K562 (cell line): Measurements from ENCODE around the gene OCEL1. TPM values are rescaled to one million over a fixed set of nuclear protein-coding genes. Genes with fewer than 3 reads are reported as not detected.

Experiments
- ATAC-seq: fragments of 200-7000 bp; cut with Tn5 transposase; 3 replicates; pipeline ENCODE4 v1.9.1; 2020; ENCODE audit warnings: moderate library complexity
- Bru-seq: library from RNA; stranded (reverse); fragments of 400-500 nt; gene quantifications from one replicate; lab custom pipeline; 2021; lab: Mats Ljungman, UMichigan
- BruChase-seq, 2 experiments: library from RNA; stranded (reverse); fragments of 400-500 nt; gene quantifications; one replicate each; lab custom pipeline; 2021; lab: Mats Ljungman, UMichigan
- BruUV-seq: library from RNA; stranded (reverse); fragments of 400-500 nt; replicated peaks from 2 replicates; lab custom pipeline; 2021; lab: Mats Ljungman, UMichigan
- CTCF ChIA-PET: fragments of 300-600 bp; formaldehyde crosslinking; extraction: SDS; loops from one replicate; lab custom pipeline; 2021; ENCODE audit warnings: low intra/inter-chr PET ratio; lab: Yijun Ruan, JAX
- POLR2A ChIA-PET: fragments of 300-600, 350-650 bp; sonication (Branson Sonifier 250); formaldehyde crosslinking; extraction: SDS; loops from one replicate; lab custom pipeline; 2021; ENCODE audit warnings: antibody characterized with exemption, inconsistent platforms; lab: Yijun Ruan, JAX
- DNase-seq, 4 experiments: peaks; one replicate each; pipeline versions ENCODE4 v3.0.0 to v3.0.0-alpha.2; 2011 to 2018; ENCODE audit warnings: low spot score in 3 of 4, mixed read lengths in 3 of 4; ENCODE audit errors: extremely low read depth in 1 of 4
- FAIRE-seq: peaks from 2 replicates; lab custom pipeline; 2011; peaks lifted over from hg19 to GRCh38; lab: Jason Lieb, UNC
- H2AFZ ChIP-seq: 2 replicates; pipeline ENCODE4 v1.6.0; 2011; ENCODE audit warnings: low read depth, low read length, control low read depth, inconsistent platforms
- H3K27ac ChIP-seq: fragments of 200-600 bp; 3 replicates; pipeline ENCODE4 v1.8.0; 2011; ENCODE audit warnings: low read depth, mild to moderate bottlenecking, control low read depth, inconsistent platforms, low read length, moderate library complexity, mixed read lengths; ENCODE audit errors: extremely low read depth
- H3K27me3 ChIP-seq, 2 experiments: fragments of 300-600 bp in 1 of 2; 2 replicates in 1 of 2; 3 replicates in 1 of 2; pipeline versions ENCODE4 v1.6.0 to v1.8.0; 2011; ENCODE audit warnings: inconsistent platforms in 2 of 2, low read length in 2 of 2, mild to moderate bottlenecking in 1 of 2, mixed read lengths in 1 of 2, moderate library complexity in 1 of 2; ENCODE audit not compliant: control insufficient read depth in 2 of 2, insufficient read depth in 2 of 2
- H3K36me3 ChIP-seq: fragments of 300-600 bp; 3 replicates; pipeline ENCODE4 v1.8.0; 2011; ENCODE audit warnings: mild to moderate bottlenecking, low read length, inconsistent platforms; ENCODE audit not compliant: control insufficient read depth, insufficient read depth
- H3K4me1 ChIP-seq, 2 experiments: fragments of 200-600 bp in 1 of 2; replicated peaks in 1 of 2; 2 replicates in 1 of 2; 3 replicates in 1 of 2; pipeline versions ENCODE4 v1.5.1 to v1.8.0; 2011; ENCODE audit warnings: inconsistent platforms in 2 of 2, low read length in 2 of 2, mild to moderate bottlenecking in 1 of 2, mixed read lengths in 1 of 2, moderate library complexity in 1 of 2; ENCODE audit not compliant: control insufficient read depth in 2 of 2, insufficient read depth in 2 of 2
- H3K4me2 ChIP-seq: 2 replicates; pipeline ENCODE4 v1.6.1; 2011; ENCODE audit warnings: low read length, control low read depth, inconsistent platforms, mixed read lengths; ENCODE audit not compliant: insufficient read depth
- H3K4me3 ChIP-seq: fragments of 200-600 bp; sonication (generic), shearing (Covaris generic); 2 replicates; pipeline ENCODE4 v1.5.1; 2016; ENCODE audit warnings: control low read depth, inconsistent platforms
- H3K79me2 ChIP-seq: fragments of 200-600 bp; 3 replicates; pipeline ENCODE4 v1.8.0; 2011; ENCODE audit warnings: low read length, inconsistent platforms; ENCODE audit not compliant: control insufficient read depth, insufficient read depth
- H3K9ac ChIP-seq, 2 experiments: 2 replicates each; pipeline versions ENCODE4 v1.6.0 to v1.6.1; 2011; ENCODE audit warnings: low read depth in 2 of 2, low read length in 2 of 2, control low read depth in 1 of 2, inconsistent platforms in 1 of 2, mild to moderate bottlenecking in 1 of 2, mixed read lengths in 1 of 2; ENCODE audit not compliant: insufficient read depth in 1 of 2
- H3K9me1 ChIP-seq: one replicate; pipeline ENCODE4 v1.6.0; 2011; ENCODE audit warnings: inconsistent platforms, mild to moderate bottlenecking, low read length, moderate library complexity; ENCODE audit not compliant: control insufficient read depth, insufficient read depth
- H3K9me3 ChIP-seq: replicated peaks from 2 replicates; pipeline ENCODE4 v1.5.1; 2011; ENCODE audit warnings: low read depth, low read length, inconsistent platforms; ENCODE audit not compliant: control insufficient read depth, insufficient read depth
- H4K20me1 ChIP-seq: replicated peaks from 2 replicates; pipeline ENCODE4 v1.6.1; 2011; ENCODE audit warnings: low read length, inconsistent platforms, mixed read lengths; ENCODE audit not compliant: control insufficient read depth, insufficient read depth
- CEBPG ChIP-seq, 3 experiments: fragments of 200-800 bp in 1 of 3; sonication (Bioruptor generic) in 1 of 3; sonication (generic) in 1 of 3; formaldehyde crosslinking in 1 of 3; IDR thresholded peaks in 2 of 3; conservative IDR thresholded peaks in 1 of 3; 2 replicates each; pipeline versions ENCODE4 v1.6.1 to v1.8.0; 2016 to 2022; ENCODE audit warnings: missing compliant biosample characterization in 2 of 3, missing genetic modification characterization in 2 of 3, mild to moderate bottlenecking in 1 of 3, missing genetic modification reagents in 1 of 3
- CHD2 ChIP-seq: IDR thresholded peaks from 2 replicates; pipeline ENCODE4 v1.6.1; 2011; ENCODE audit warnings: low read depth, low read length
- ESRRB ChIP-seq: fragments of 250-450 bp; sonication (Bioruptor Pico); IDR thresholded peaks from 2 replicates; pipeline ENCODE4 v1.5.0; 2020; ENCODE audit warnings: mild to moderate bottlenecking, moderate library complexity, borderline replicate concordance
- KLF13 ChIP-seq: fragments of 450-650 bp; IDR thresholded peaks from 2 replicates; pipeline ENCODE4 v1.6.1; 2016; ENCODE audit warnings: missing genetic modification characterization, low read depth, mild to moderate bottlenecking, missing compliant biosample characterization, moderate library complexity, borderline replicate concordance
- MED1 ChIP-seq: sonication (generic); formaldehyde crosslinking; IDR thresholded peaks from 2 replicates; pipeline ENCODE4 v1.8.1; 2023; ENCODE audit warnings: missing genetic modification reagents, borderline replicate concordance
- PPARD ChIP-seq: fragments of 250-450 bp; sonication (Bioruptor Pico); IDR thresholded peaks from 2 replicates; pipeline ENCODE4 v1.8.0; 2022; ENCODE audit warnings: inconsistent platforms, mild to moderate bottlenecking, moderate library complexity
- ZNF124 ChIP-seq: sonication (generic); formaldehyde crosslinking; IDR thresholded peaks from 2 replicates; pipeline ENCODE4 v1.8.1; 2022; ENCODE audit warnings: missing genetic modification reagents
- ZNF146 ChIP-seq: IDR thresholded peaks from one replicate; pipeline ENCODE4 v1.6.1; 2018; ENCODE audit warnings: missing compliant biosample characterization; ENCODE audit not compliant: unreplicated experiment
- ZSCAN29 ChIP-seq: fragments of 450-650 bp; IDR thresholded peaks from 2 replicates; pipeline ENCODE4 v1.6.1; 2017
- WGBS: fragments of 100-300 bp; shearing (Covaris generic); methylation state at CpG from one replicate; pipeline ENCODE4 v1.1.6; 2016; ENCODE audit warnings: low coverage, mixed read lengths; ENCODE audit not compliant: insufficient coverage; ENCODE audit errors: missing lambda C conversion rate; 5-methylcytosine and 5-hydroxymethylcytosine counted together
- in situ Hi-C: fragments of 300-500 bp; cut with MboI; formaldehyde crosslinking; loops from 4 replicates; pipeline ENCODE4 v1.15.0; 2018; ENCODE audit warnings: inconsistent platforms, mixed read lengths
- intact Hi-C: fragments of 100-400 bp; cut with micrococcal nuclease; formaldehyde crosslinking; loops from 2 replicates; pipeline ENCODE4 v1.14.2; 2022
- long read RNA-seq, 3 experiments: library from polyadenylated mRNA in 2 of 3; library from RNA in 1 of 3; unstranded in 2 of 3; stranded (forward) in 1 of 3; transcript quantifications; one replicate each; pipeline ENCODE4 v2.0.0, GENCODE V29; 2019 to 2022
- polyA minus RNA-seq, 3 experiments: library from RNA; depleted of rRNA, polyadenylated mRNA; stranded (reverse); fragments of >200 nt; gene quantifications; 2 replicates each; pipeline ENCODE4 v1.2.3, GENCODE V29; 2011
- polyA plus RNA-seq, 8 experiments: library from polyadenylated mRNA; depleted of rRNA in 4 of 8; stranded (reverse) in 5 of 8; unstranded in 3 of 8; fragments of >200 nt; fragmentation: Nextera tagmentation in 2 of 8; fragmentation: Illumina TruSeq in 1 of 8; extraction: Ambion mirVana in 2 of 8; extraction: Trizol in 1 of 8; gene quantifications; 2 replicates each; pipeline versions ENCODE4 v1.2.1 to v1.2.3, GENCODE V29; 2011 to 2014; ENCODE audit warnings: inconsistent platforms in 1 of 8, missing spikeins in 1 of 8
- total RNA-seq, 7 experiments: library from RNA; depleted of rRNA in 6 of 7; stranded (reverse); fragments of >200 nt in 6 of 7; fragmentation: Illumina TruSeq in 2 of 7; extraction: Trizol in 2 of 7; gene quantifications; 2 replicates each; pipeline versions ENCODE4 v1.2.1 to v1.2.3, GENCODE V29; 2011 to 2021; ENCODE audit warnings: low replicate concordance in 1 of 7
- TF ChIP-seq, protein P1 (sequence below): IDR thresholded peaks from 3 replicates; pipeline ENCODE4 v1.6.1; 2011; ENCODE audit warnings: borderline replicate concordance, mild to moderate bottlenecking, moderate library complexity; ENCODE audit not compliant: insufficient read length; ENCODE audit errors: extremely low read depth

Gene OCEL1, protein sequence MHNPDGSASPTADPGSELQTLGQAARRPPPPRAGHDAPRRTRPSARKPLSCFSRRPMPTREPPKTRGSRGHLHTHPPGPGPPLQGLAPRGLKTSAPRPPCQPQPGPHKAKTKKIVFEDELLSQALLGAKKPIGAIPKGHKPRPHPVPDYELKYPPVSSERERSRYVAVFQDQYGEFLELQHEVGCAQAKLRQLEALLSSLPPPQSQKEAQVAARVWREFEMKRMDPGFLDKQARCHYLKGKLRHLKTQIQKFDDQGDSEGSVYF
- total RNA-seq (2011; cell fraction: chromatin; rRNA removed; ENCODE audit: low replicate concordance) = 6.5 and 21.1 TPM in 2 replicates
- 15.1 and 16.3 TPM in 2 replicates for total RNA-seq (2011; cell fraction: nucleolus; rRNA removed)
- 12.4 and 15.1 TPM in 2 replicates for total RNA-seq (2011; cell fraction: nucleoplasm; rRNA removed)
- total RNA-seq (2014; rRNA removed) (12.4 and 17.6 TPM in 2 replicates), total RNA-seq (2014; rRNA removed; fragmentation: Illumina TruSeq; extraction: Trizol) (11.6 and 14.7 TPM in 2 replicates), total RNA-seq (2015; rRNA removed; fragmentation: Illumina TruSeq; extraction: Trizol) (9.3 and 11.2 TPM in 2 replicates), total RNA-seq (2021) (38.0 and 38.6 TPM in 2 replicates), polyA plus RNA-seq (2011; rRNA removed) (10.2 TPM in 2 replicates), polyA plus RNA-seq (2014; fragmentation: Illumina TruSeq; extraction: Trizol) (18.8 and 27.0 TPM in 2 replicates), polyA plus RNA-seq (2014; fragmentation: Nextera tagmentation; extraction: Ambion mirVana) (10 to 100 TPM in 1 of 2 experiments, 1 to 10 TPM in 1; 8.0 to 10.7 TPM), polyA plus RNA-seq (2014; rRNA removed) (16.3 and 18.6 TPM in 2 replicates), polyA minus RNA-seq (2011; rRNA and poly(A)+ RNA removed) (3.5 and 5.2 TPM in 2 replicates), Bru-seq, nascent RNA (percentile 76 among the genes with signal in this experiment), BruChase-seq, experiment 1, labeled RNA remaining after a 2-hour chase (percentile 63 among the genes with signal in this experiment), BruChase-seq, experiment 2, labeled RNA remaining after a 6-hour chase (percentile 64 among the genes with signal in this experiment)
- polyA plus RNA-seq (2011; cell fraction: cytosol; rRNA removed) = 13.3 and 25.0 TPM in 2 replicates
- 15.4 and 17.4 TPM in 2 replicates for polyA plus RNA-seq (2011; cell fraction: nucleus; rRNA removed)
- polyA plus RNA-seq (2012) = 24.9 and 39.7 TPM in 2 replicates
- 10.7 and 13.4 TPM in 2 replicates for polyA minus RNA-seq (2011; cell fraction: cytosol; rRNA and poly(A)+ RNA removed)
- 4.0 and 4.9 TPM in 2 replicates for polyA minus RNA-seq (2011; cell fraction: nucleus; rRNA and poly(A)+ RNA removed)
- long read RNA-seq, experiment 1, transcript OCEL1-206 (5 exons, 1,044 nt) = major isoform, 6 of 52 reads
- long read RNA-seq, experiment 1, partial matches to known transcripts = 27 of 52 reads
- long read RNA-seq, experiment 1, other reads (novel, unspliced or antisense) = 8 of 52 reads
- long read RNA-seq, experiment 2, transcript OCEL1-201 (6 exons, 1,133 nt) = major isoform, 5 of 38 reads
- long read RNA-seq, experiment 2, partial matches to known transcripts = 13 of 38 reads
- long read RNA-seq, experiment 2, other reads (novel, unspliced or antisense) = 9 of 38 reads
- long read RNA-seq, experiment 3, partial matches to known transcripts = 11 of 18 reads
- long read RNA-seq, experiment 3, other reads (novel, unspliced or antisense) = 1 of 18 reads

DNA sequence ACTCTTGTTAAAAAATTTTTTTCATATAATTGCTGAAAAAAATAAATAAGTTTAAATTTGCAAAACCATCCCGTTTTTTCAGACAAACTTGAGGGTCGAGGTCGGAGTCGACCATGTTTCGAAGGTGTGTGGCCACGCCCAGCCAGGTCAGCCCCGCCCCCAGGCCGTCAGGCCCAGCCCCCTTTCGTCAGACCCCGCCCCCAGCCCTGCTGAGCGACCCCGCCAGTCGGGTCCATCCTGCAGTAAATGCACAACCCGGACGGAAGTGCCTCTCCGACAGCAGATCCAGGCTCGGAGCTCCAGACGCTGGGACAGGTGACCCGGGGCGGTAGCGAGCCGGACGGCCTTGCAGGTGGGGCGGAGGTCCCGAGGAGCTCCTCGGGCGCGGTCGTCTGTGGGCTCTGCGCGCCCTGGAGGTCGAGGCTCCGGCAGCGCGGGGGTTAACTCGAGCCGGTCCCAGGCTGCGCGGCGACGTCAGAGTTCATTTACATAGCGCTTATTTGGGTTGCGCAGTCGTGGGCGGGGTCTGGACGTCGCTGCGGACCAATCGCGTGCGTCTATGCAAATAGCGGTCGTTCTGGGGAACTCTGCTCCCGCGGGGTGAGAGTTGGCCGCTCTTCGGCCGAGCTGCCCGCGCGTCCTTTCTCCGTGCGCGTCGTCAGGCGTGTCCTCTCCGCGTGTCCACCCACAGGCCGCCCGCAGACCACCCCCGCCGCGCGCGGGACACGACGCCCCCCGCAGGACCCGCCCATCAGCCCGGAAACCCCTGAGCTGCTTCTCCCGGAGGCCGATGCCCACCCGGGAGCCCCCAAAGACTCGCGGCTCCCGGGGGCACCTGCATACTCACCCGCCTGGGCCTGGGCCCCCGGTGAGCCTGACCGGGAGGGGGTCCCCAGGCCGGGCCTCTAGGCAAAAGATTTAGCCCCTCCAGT lies at the start of gene OCEL1:
OCEL1 (plus strand) TSS at position 225 of the 932 bp plus-strand sequence; CDS start at position 247, 22 bp downstream.
- peak within 1 kb of the TSS; percentile 88 for H3K27ac ChIP-seq
- peak within 1 kb of the TSS; percentile 76 for H3K4me3 ChIP-seq
- H3K36me3 ChIP-seq = peaks cover 27% of the 10 kb centered on the region; the same call in 2 of the 3 replicates
- CTCF ChIA-PET = no interaction called here
- peak within 1 kb of the TSS; percentile 72 to 91 for H3K9ac ChIP-seq
- H4K20me1 ChIP-seq = 0 out of 2 replicates have a peak, but pooled peaks cover 4% of the 10 kb centered on the region
- FAIRE-seq = peak; percentile 98
- no peaks in the 10 kb centered on the region for H3K9me1 ChIP-seq
- peak within 1 kb of the TSS; percentile 90 for H3K4me2 ChIP-seq
- POLR2A ChIA-PET = interaction anchor here (0.6 to 11.9 kb wide), 10 partner anchors 11 to 897 kb away, joined by 3 to 129 read pairs (median 4); partner anchors contain the start of genes BABAM1, NR2F6 and USE1
- DNase-seq = peak; percentile 87 to 99 (median 90)
- in situ Hi-C loops (no loop called here), intact Hi-C loops (loop anchor here (5.0 kb wide), 1 partner anchor 41 kb away; the partner anchor contains the start of gene BABAM1)
- peak within 1 kb of the TSS; percentile 95 for H2AFZ ChIP-seq
- WGBS = 2% methylated on average over 70 of the region's 90 CpGs
- ATAC-seq = peak; percentile 95
- H3K4me1 ChIP-seq = peaks cover 6 to 30% of the 10 kb centered on the region in 2 experiments; a peak in 4 of 5 replicates
- peaks cover 21% of the 10 kb centered on the region for H3K79me2 ChIP-seq
- H3K9me3 ChIP-seq = no peaks in the 10 kb centered on the region
- H3K27me3 ChIP-seq = no peaks in the 10 kb centered on the region
- BruUV-seq = no TSS peak
- TF ChIP-seq ZNF124 = no peak
- TF ChIP-seq, protein P1, sequence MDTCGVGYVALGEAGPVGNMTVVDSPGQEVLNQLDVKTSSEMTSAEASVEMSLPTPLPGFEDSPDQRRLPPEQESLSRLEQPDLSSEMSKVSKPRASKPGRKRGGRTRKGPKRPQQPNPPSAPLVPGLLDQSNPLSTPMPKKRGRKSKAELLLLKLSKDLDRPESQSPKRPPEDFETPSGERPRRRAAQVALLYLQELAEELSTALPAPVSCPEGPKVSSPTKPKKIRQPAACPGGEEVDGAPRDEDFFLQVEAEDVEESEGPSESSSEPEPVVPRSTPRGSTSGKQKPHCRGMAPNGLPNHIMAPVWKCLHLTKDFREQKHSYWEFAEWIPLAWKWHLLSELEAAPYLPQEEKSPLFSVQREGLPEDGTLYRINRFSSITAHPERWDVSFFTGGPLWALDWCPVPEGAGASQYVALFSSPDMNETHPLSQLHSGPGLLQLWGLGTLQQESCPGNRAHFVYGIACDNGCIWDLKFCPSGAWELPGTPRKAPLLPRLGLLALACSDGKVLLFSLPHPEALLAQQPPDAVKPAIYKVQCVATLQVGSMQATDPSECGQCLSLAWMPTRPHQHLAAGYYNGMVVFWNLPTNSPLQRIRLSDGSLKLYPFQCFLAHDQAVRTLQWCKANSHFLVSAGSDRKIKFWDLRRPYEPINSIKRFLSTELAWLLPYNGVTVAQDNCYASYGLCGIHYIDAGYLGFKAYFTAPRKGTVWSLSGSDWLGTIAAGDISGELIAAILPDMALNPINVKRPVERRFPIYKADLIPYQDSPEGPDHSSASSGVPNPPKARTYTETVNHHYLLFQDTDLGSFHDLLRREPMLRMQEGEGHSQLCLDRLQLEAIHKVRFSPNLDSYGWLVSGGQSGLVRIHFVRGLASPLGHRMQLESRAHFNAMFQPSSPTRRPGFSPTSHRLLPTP = no peak
- TF ChIP-seq KLF13 (tag) = 0 out of 2 replicates have a peak, but pooled peaks have one; percentile 11
- no peak for TF ChIP-seq ESRRB (CRISPR knock-in tag)
- TF ChIP-seq MED1 (CRISPR knock-in tag) = no peak
- peak; percentile 82 for TF ChIP-seq CEBPG (CRISPR knock-in tag; IDR thresholded peaks at IDR 0.05)
- peak; percentile 41 to 76; a peak in 3 of 4 replicates for TF ChIP-seq CEBPG (tag; conservative IDR thresholded peaks at IDR 0.05 in 1 of 2, IDR thresholded peaks at IDR 0.05 in 1 of 2)
- TF ChIP-seq CHD2 = peak; percentile 87
- TF ChIP-seq ZSCAN29 = no peak
- TF ChIP-seq ZNF146 (CRISPR knock-in tag) = no peak
- TF ChIP-seq PPARD = no peak
